Measurements from ENCODE around the gene POLDIP2.

Gene POLDIP2

GRCh38 chr17:28344011-28344410 lies 13.3 kb downstream of the POLDIP2 start:
- H3K9ac ChIP-seq (ENCODE audit: low read depth, low read length): no peak overlapping the region
- peaks cover 84% of the 10 kb centered on the region for H3K36me3 ChIP-seq (ENCODE audit: insufficient read depth, low read length)
- no peaks in the 10 kb centered on the region for H3K4me1 ChIP-seq (ENCODE audit: insufficient read depth, low read length)
- no peaks in the 10 kb centered on the region for H3K9me3 ChIP-seq (ENCODE audit: insufficient read depth, low read length, severe bottlenecking)
- DNase-seq: no peak
- TF ChIP-seq EZH2 (IDR thresholded peaks at IDR 0.05; ENCODE audit: borderline replicate concordance, low read depth, low read length, severe bottlenecking) (no peak), CTCF (IDR thresholded peaks at IDR 0.05; ENCODE audit: borderline replicate concordance, extremely low read depth, low read length, poor library complexity, severe bottlenecking) (no peak)
- H3K27ac ChIP-seq (ENCODE audit: low read length): no peak overlapping the region
- no peak overlapping the region for H3K4me3 ChIP-seq (ENCODE audit: low read depth in 1 of 2, low read length in 2 of 2)
- ATAC-seq (ENCODE audit: insufficient read depth, low read depth): no peak
- no peaks in the 10 kb centered on the region for H3K27me3 ChIP-seq (ENCODE audit: insufficient read depth, low read length, poor library complexity)
- H3K79me2 ChIP-seq (ENCODE audit: insufficient read depth, low read length): peaks cover 5% of the 10 kb centered on the region; the same call in 1 of the 2 replicates
- H3K4me2 ChIP-seq (ENCODE audit: insufficient read depth, low read length): no peak overlapping the region
- H2AFZ ChIP-seq (ENCODE audit: low read depth, low read length): no peak overlapping the region
- H4K20me1 ChIP-seq (ENCODE audit: insufficient read depth, low read length): peaks cover 21% of the 10 kb centered on the region; the same call in 1 of the 2 replicates

GRCh38 chr17:28343491-28343932 lies 13.8 kb downstream of the POLDIP2 start:
- Histone ChIP-seq H3K27me3 (ENCODE audit: insufficient read depth, low read length, poor library complexity) (no peaks in the 10 kb centered on the region), H3K27ac (ENCODE audit: low read length) (no peak overlapping the region), H3K4me1 (ENCODE audit: insufficient read depth, low read length) (no peaks in the 10 kb centered on the region), H2AFZ (ENCODE audit: low read depth, low read length) (no peak overlapping the region), H3K9me3 (ENCODE audit: insufficient read depth, low read length, severe bottlenecking) (no peaks in the 10 kb centered on the region), H4K20me1 (ENCODE audit: insufficient read depth, low read length) (peaks cover 21% of the 10 kb centered on the region; the same call in 1 of the 2 replicates), H3K9ac (ENCODE audit: low read depth, low read length) (no peak overlapping the region), H3K79me2 (ENCODE audit: insufficient read depth, low read length) (peaks cover 8% of the 10 kb centered on the region), H3K4me2 (ENCODE audit: insufficient read depth, low read length) (no peak overlapping the region), H3K4me3 (ENCODE audit: low read depth in 1 of 2, low read length in 2 of 2) (no peak overlapping the region), H3K36me3 (ENCODE audit: insufficient read depth, low read length) (peaks cover 79% of the 10 kb centered on the region)
- no peak for TF ChIP-seq EZH2 (IDR thresholded peaks at IDR 0.05; ENCODE audit: borderline replicate concordance, low read depth, low read length, severe bottlenecking)
- TF ChIP-seq CTCF (IDR thresholded peaks at IDR 0.05; ENCODE audit: borderline replicate concordance, extremely low read depth, low read length, poor library complexity, severe bottlenecking): no peak
- no peak for ATAC-seq (ENCODE audit: insufficient read depth, low read depth)
- no peak for DNase-seq

GRCh38 chr17:28342313-28342712 lies 15.0 kb downstream of the POLDIP2 start:
- no peak overlapping the region for H3K4me3 ChIP-seq (ENCODE audit: low read depth in 1 of 2, low read length in 2 of 2)
- H2AFZ ChIP-seq (ENCODE audit: low read depth, low read length): no peak overlapping the region
- no peak for ATAC-seq (ENCODE audit: insufficient read depth, low read depth)
- H3K4me1 ChIP-seq (ENCODE audit: insufficient read depth, low read length): peaks cover 8% of the 10 kb centered on the region
- no peak overlapping the region for H3K4me2 ChIP-seq (ENCODE audit: insufficient read depth, low read length)
- H3K27ac ChIP-seq (ENCODE audit: low read length): no peak overlapping the region
- H3K9ac ChIP-seq (ENCODE audit: low read depth, low read length): no peak overlapping the region
- TF ChIP-seq CTCF (IDR thresholded peaks at IDR 0.05; ENCODE audit: borderline replicate concordance, extremely low read depth, low read length, poor library complexity, severe bottlenecking) (no peak), EZH2 (IDR thresholded peaks at IDR 0.05; ENCODE audit: borderline replicate concordance, low read depth, low read length, severe bottlenecking) (no peak)
- DNase-seq: no peak
- no peaks in the 10 kb centered on the region for H3K27me3 ChIP-seq (ENCODE audit: insufficient read depth, low read length, poor library complexity)
- H3K9me3 ChIP-seq (ENCODE audit: insufficient read depth, low read length, severe bottlenecking): no peaks in the 10 kb centered on the region
- H4K20me1 ChIP-seq (ENCODE audit: insufficient read depth, low read length): peaks cover 17% of the 10 kb centered on the region; the same call in 1 of the 2 replicates
- peaks cover 67% of the 10 kb centered on the region for H3K36me3 ChIP-seq (ENCODE audit: insufficient read depth, low read length)
- H3K79me2 ChIP-seq (ENCODE audit: insufficient read depth, low read length): peaks cover 20% of the 10 kb centered on the region
